HEK293 (cell line): ENCODE results near the gene B3GAT1.

Experiments used
- ZBTB1 ChIP-seq: fragments of 450-650 bp; formaldehyde crosslinking; IDR thresholded peaks from 2 replicates; pipeline ENCODE4 v1.5.1; 2016; ENCODE audit warnings: missing biosample characterization, missing genetic modification characterization
- ZFP69B ChIP-seq: fragments of 450-650 bp; formaldehyde crosslinking; IDR thresholded peaks from 2 replicates; pipeline ENCODE4 v1.5.1; 2016; ENCODE audit warnings: missing biosample characterization, missing genetic modification characterization
- ZNF138 ChIP-seq: fragments of 450-650 bp; formaldehyde crosslinking; IDR thresholded peaks from 2 replicates; pipeline ENCODE4 v1.5.1; 2016; ENCODE audit warnings: missing biosample characterization, missing genetic modification characterization, borderline replicate concordance
- ZNF341 ChIP-seq: fragments of 450-650 bp; formaldehyde crosslinking; IDR thresholded peaks from 2 replicates; pipeline ENCODE4; 2016; ENCODE audit warnings: low read depth, missing biosample characterization, missing genetic modification characterization
- ZNF530 ChIP-seq: fragments of 450-650 bp; formaldehyde crosslinking; IDR thresholded peaks from 2 replicates; pipeline ENCODE4 v1.5.1; 2016; ENCODE audit warnings: low read depth, missing biosample characterization, missing genetic modification characterization
- TF ChIP-seq, protein P1 (sequence below): fragments of 450-650 bp; formaldehyde crosslinking; IDR thresholded peaks from 2 replicates; pipeline ENCODE4 v1.5.1; 2016; ENCODE audit warnings: missing biosample characterization, missing genetic modification characterization
- TF ChIP-seq, protein P2 (sequence below): fragments of 450-650 bp; formaldehyde crosslinking; IDR thresholded peaks from 2 replicates; pipeline ENCODE4 v1.5.1; 2016; ENCODE audit warnings: missing biosample characterization, missing genetic modification characterization
- TF ChIP-seq, protein P3 (sequence below): fragments of 450-650 bp; formaldehyde crosslinking; IDR thresholded peaks from 2 replicates; pipeline ENCODE4 v1.5.1; 2017; ENCODE audit warnings: missing biosample characterization, missing genetic modification characterization
- TF ChIP-seq, protein P4 (sequence below): fragments of 450-650 bp; formaldehyde crosslinking; IDR thresholded peaks from 2 replicates; pipeline ENCODE4 v1.5.1; 2016; ENCODE audit warnings: missing biosample characterization, missing genetic modification characterization
- TF ChIP-seq, protein P5 (sequence below): fragments of 450-650 bp; formaldehyde crosslinking; IDR thresholded peaks from 2 replicates; pipeline ENCODE4 v1.5.1; 2016; ENCODE audit warnings: missing biosample characterization, missing genetic modification characterization, low read depth

DNA sequence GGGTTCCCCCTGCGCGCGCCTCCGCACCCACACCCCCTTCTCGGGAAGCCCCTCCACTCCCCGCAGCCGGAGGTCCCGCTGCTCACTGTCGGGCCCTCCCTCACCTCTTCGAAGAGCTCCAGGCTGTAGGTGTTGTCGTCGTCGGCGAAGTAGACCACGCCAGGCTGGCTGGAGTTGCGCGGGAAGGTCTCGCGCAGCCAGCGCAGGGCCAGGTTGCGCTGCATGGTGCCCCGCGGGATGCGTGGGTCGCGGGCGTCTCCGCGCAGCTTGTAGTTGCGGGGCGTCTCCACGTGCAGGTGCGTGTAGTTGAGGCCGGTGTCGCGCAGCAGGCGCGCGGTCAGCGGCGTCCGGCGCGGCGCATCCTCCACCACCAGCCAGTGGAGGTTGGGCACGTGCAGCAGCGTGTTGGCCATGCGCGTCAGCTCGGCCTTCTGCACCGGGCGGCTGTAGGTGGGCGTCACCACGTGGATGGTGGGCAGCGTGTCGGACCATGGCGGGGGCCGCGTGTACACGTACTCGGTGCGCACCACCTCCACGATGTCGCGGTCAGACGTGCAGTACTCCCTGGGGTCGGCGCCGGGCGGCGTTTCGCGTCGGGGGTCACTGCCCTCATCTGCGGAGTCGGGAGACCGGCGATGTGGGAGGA lies 28.3 kb downstream of the B3GAT1 start:
- TF ChIP-seq, protein P1, sequence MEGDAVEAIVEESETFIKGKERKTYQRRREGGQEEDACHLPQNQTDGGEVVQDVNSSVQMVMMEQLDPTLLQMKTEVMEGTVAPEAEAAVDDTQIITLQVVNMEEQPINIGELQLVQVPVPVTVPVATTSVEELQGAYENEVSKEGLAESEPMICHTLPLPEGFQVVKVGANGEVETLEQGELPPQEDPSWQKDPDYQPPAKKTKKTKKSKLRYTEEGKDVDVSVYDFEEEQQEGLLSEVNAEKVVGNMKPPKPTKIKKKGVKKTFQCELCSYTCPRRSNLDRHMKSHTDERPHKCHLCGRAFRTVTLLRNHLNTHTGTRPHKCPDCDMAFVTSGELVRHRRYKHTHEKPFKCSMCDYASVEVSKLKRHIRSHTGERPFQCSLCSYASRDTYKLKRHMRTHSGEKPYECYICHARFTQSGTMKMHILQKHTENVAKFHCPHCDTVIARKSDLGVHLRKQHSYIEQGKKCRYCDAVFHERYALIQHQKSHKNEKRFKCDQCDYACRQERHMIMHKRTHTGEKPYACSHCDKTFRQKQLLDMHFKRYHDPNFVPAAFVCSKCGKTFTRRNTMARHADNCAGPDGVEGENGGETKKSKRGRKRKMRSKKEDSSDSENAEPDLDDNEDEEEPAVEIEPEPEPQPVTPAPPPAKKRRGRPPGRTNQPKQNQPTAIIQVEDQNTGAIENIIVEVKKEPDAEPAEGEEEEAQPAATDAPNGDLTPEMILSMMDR: no peak
- no peak for TF ChIP-seq ZNF530
- TF ChIP-seq, protein P2, sequence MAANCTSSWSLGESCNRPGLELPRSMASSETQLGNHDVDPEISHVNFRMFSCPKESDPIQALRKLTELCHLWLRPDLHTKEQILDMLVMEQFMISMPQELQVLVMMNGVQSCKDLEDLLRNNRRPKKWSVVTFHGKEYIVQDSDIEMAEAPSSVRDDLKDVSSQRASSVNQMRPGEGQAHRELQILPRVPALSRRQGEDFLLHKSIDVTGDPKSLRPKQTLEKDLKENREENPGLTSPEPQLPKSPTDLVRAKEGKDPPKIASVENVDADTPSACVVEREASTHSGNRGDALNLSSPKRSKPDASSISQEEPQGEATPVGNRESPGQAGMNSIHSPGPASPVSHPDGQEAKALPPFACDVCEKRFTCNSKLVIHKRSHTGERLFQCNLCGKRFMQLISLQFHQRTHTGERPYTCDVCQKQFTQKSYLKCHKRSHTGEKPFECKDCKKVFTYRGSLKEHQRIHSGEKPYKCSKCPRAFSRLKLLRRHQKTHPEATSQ (tag by site-specific recombination): no peak
- TF ChIP-seq, protein P3, sequence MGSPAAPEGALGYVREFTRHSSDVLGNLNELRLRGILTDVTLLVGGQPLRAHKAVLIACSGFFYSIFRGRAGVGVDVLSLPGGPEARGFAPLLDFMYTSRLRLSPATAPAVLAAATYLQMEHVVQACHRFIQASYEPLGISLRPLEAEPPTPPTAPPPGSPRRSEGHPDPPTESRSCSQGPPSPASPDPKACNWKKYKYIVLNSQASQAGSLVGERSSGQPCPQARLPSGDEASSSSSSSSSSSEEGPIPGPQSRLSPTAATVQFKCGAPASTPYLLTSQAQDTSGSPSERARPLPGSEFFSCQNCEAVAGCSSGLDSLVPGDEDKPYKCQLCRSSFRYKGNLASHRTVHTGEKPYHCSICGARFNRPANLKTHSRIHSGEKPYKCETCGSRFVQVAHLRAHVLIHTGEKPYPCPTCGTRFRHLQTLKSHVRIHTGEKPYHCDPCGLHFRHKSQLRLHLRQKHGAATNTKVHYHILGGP (tag by site-specific recombination): no peak
- TF ChIP-seq, protein P4, sequence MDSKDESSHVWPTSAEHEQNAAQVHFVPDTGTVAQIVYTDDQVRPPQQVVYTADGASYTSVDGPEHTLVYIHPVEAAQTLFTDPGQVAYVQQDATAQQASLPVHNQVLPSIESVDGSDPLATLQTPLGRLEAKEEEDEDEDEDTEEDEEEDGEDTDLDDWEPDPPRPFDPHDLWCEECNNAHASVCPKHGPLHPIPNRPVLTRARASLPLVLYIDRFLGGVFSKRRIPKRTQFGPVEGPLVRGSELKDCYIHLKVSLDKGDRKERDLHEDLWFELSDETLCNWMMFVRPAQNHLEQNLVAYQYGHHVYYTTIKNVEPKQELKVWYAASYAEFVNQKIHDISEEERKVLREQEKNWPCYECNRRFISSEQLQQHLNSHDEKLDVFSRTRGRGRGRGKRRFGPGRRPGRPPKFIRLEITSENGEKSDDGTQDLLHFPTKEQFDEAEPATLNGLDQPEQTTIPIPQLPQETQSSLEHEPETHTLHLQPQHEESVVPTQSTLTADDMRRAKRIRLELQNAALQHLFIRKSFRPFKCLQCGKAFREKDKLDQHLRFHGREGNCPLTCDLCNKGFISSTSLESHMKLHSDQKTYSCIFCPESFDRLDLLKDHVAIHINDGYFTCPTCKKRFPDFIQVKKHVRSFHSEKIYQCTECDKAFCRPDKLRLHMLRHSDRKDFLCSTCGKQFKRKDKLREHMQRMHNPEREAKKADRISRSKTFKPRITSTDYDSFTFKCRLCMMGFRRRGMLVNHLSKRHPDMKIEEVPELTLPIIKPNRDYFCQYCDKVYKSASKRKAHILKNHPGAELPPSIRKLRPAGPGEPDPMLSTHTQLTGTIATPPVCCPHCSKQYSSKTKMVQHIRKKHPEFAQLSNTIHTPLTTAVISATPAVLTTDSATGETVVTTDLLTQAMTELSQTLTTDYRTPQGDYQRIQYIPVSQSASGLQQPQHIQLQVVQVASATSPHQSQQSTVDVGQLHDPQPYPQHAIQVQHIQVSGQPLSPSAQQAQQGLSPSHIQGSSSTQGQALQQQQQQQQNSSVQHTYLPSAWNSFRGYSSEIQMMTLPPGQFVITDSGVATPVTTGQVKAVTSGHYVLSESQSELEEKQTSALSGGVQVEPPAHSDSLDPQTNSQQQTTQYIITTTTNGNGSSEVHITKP: no peak
- no peak for TF ChIP-seq ZBTB1 (tag by site-specific recombination)
- TF ChIP-seq ZNF341: no peak
- TF ChIP-seq ZFP69B (tag by site-specific recombination): no peak
- TF ChIP-seq ZNF138 (tag by site-specific recombination): no peak
- TF ChIP-seq, protein P5, sequence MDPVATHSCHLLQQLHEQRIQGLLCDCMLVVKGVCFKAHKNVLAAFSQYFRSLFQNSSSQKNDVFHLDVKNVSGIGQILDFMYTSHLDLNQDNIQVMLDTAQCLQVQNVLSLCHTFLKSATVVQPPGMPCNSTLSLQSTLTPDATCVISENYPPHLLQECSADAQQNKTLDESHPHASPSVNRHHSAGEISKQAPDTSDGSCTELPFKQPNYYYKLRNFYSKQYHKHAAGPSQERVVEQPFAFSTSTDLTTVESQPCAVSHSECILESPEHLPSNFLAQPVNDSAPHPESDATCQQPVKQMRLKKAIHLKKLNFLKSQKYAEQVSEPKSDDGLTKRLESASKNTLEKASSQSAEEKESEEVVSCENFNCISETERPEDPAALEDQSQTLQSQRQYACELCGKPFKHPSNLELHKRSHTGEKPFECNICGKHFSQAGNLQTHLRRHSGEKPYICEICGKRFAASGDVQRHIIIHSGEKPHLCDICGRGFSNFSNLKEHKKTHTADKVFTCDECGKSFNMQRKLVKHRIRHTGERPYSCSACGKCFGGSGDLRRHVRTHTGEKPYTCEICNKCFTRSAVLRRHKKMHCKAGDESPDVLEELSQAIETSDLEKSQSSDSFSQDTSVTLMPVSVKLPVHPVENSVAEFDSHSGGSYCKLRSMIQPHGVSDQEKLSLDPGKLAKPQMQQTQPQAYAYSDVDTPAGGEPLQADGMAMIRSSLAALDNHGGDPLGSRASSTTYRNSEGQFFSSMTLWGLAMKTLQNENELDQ (tag by site-specific recombination): no peak
